ENCODE results near the gene EVI5.
"Not testable (repeated sequence)": the region's sequence is repeated elsewhere in the genome, so short reads cannot be mapped to it uniquely, and the experiment has no call there.

Gene EVI5

GRCh38 chr1:92747735-92748134 is 37.2 kb downstream of the EVI5 start:
- Mint-ChIP-seq H3K9me3 (no peaks in the 10 kb centered on the region), H3K27me3 (ENCODE audit: low read depth) (peaks cover 7% of the 10 kb centered on the region), H3K4me3 (no peak overlapping the region), H3K4me1 (ENCODE audit: low read depth) (no peaks in the 10 kb centered on the region), H3K36me3 (ENCODE audit: low read depth) (no peaks in the 10 kb centered on the region), H3K27ac (no peak overlapping the region)

- H3K4me3 Mint-ChIP-seq; H3K27me3 Mint-ChIP-seq (ENCODE audit: low read depth); H3K36me3 Mint-ChIP-seq (ENCODE audit: low read depth); H3K4me1 Mint-ChIP-seq (ENCODE audit: low read depth); H3K9me3 Mint-ChIP-seq; H3K27ac Mint-ChIP-seq: not testable (repeated sequence)
These were observed 38.7 kb downstream of the EVI5 start for GRCh38 chr1:92746255-92746654.

GRCh38 chr1:92743221-92743620 is 41.7 kb downstream of the EVI5 start:
- Mint-ChIP-seq H3K36me3 (ENCODE audit: low read depth) (no peaks in the 10 kb centered on the region), H3K9me3 (no peaks in the 10 kb centered on the region), H3K27me3 (ENCODE audit: low read depth) (peaks cover 4% of the 10 kb centered on the region), H3K4me1 (ENCODE audit: low read depth) (no peaks in the 10 kb centered on the region), H3K4me3 (no peak overlapping the region), H3K27ac (no peak overlapping the region)

GRCh38 chr1:92739669-92740524 is 45.0 kb downstream of the EVI5 start:
- Mint-ChIP-seq H3K36me3 (ENCODE audit: low read depth) (no peaks in the 10 kb centered on the region), H3K27ac (no peak overlapping the region), H3K27me3 (ENCODE audit: low read depth) (peaks cover 10% of the 10 kb centered on the region), H3K9me3 (no peaks in the 10 kb centered on the region), H3K4me3 (no peak overlapping the region), H3K4me1 (ENCODE audit: low read depth) (no peaks in the 10 kb centered on the region)

DNA sequence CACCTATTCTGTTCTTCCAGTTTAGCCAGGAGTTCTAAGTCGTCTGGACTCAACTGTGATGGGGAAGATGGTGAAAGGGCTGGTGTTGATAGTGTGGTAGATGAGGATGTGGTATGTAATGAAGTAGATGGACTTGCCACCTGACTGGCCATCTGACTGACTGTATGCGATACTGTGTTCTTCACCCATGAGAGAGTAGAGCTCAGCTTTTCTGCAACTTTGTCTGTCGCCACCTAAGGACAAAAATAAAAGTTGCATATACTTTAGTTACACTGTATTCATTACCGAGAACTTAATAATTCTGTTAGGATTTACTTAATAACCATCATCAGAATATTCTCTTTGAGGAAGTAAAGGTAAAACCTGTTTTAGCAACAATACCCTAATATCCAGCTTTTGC is 48.5 kb downstream of the EVI5 start:
- Mint-ChIP-seq H3K9me3 (no peaks in the 10 kb centered on the region), H3K4me3 (no peak overlapping the region), H3K27me3 (ENCODE audit: low read depth) (peaks cover 8% of the 10 kb centered on the region), H3K27ac (no peak overlapping the region), H3K36me3 (ENCODE audit: low read depth) (no peaks in the 10 kb centered on the region), H3K4me1 (ENCODE audit: low read depth) (no peaks in the 10 kb centered on the region)

DNA sequence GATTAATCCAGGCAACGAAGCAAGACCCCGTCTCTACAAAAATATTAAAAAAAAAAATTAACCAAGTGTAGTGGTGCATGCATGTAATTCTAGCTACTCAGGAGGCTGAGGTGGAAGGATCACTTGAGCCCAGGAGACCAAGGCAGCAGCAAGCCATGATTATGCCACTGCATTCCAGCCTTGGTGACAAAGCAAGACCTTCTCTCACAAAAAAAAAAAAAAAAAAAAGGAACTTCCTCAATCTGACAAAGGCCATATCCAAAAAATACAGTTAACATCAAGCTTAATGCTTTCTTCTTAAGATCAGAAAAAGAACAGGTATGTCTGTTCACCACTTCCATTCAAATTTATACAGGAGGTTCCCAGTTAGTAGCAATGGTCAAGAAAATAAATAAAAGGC is 54.4 kb downstream of the EVI5 start:
- Mint-ChIP-seq H3K4me1 (ENCODE audit: low read depth) (no peaks in the 10 kb centered on the region), H3K36me3 (ENCODE audit: low read depth) (no peaks in the 10 kb centered on the region), H3K27ac (no peak overlapping the region), H3K4me3 (no peak overlapping the region), H3K9me3 (no peaks in the 10 kb centered on the region), H3K27me3 (ENCODE audit: low read depth) (peaks cover 10% of the 10 kb centered on the region)

- H3K27ac Mint-ChIP-seq, result no peak overlapping the region
- H3K4me1 Mint-ChIP-seq (ENCODE audit: low read depth), result no peaks in the 10 kb centered on the region
- no peaks in the 10 kb centered on the region for H3K9me3 Mint-ChIP-seq
- H3K36me3 Mint-ChIP-seq (ENCODE audit: low read depth), result no peaks in the 10 kb centered on the region
- no peak overlapping the region for H3K4me3 Mint-ChIP-seq
- H3K27me3 Mint-ChIP-seq (ENCODE audit: low read depth), result peaks cover 6% of the 10 kb centered on the region
These were observed 56.2 kb downstream of the EVI5 start for GRCh38 chr1:92728697-92729096.

- H3K27me3 Mint-ChIP-seq (ENCODE audit: low read depth), result peaks cover 13% of the 10 kb centered on the region
These were observed 61.2 kb downstream of the EVI5 start for GRCh38 chr1:92723713-92724112.

DNA sequence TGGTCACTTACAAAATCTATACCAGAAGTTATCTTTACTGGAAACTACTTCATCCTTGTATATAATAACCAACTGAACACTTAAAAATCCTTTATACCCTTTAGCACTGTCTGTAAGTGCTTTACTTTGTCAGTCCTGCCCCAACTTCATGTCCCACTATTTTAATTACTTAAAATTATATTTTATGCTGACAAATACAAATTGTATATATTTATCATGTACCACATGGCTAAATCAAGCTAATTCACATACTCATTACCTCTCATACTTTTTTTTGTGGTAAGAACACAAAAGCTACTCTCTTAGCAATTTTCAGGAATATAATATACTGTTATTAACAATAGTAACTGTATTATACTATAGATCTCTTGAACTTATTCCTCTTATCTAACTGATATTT is 63.0 kb downstream of the EVI5 start:
- Mint-ChIP-seq H3K27ac (no peak overlapping the region), H3K36me3 (ENCODE audit: low read depth) (no peaks in the 10 kb centered on the region), H3K9me3 (no peaks in the 10 kb centered on the region), H3K27me3 (ENCODE audit: low read depth) (peaks cover 13% of the 10 kb centered on the region), H3K4me3 (no peak overlapping the region), H3K4me1 (ENCODE audit: low read depth) (no peaks in the 10 kb centered on the region)

More at GRCh38 chr1:92723713-92724112, 61.2 kb downstream of the EVI5 start:
- not testable (repeated sequence) for H3K27ac Mint-ChIP-seq; H3K36me3 Mint-ChIP-seq (ENCODE audit: low read depth); H3K9me3 Mint-ChIP-seq; H3K4me3 Mint-ChIP-seq; H3K4me1 Mint-ChIP-seq (ENCODE audit: low read depth)

DNA sequence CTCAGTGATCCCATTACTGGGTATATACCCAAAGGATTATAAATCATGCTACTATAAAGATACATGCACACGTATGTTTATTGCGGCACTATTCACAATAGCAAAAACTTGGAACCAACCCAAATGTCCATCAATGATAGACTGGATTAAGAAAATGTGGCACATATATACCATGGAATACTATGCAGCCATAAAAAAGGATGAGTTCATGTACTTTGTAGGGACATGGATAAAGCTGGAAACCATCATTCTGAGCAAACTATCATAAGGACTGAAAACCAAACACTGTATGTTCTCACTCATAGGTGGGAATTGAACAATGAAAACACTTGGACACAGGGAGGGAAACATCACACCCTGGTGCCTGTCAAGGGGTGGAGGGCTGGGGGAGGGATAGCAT is 63.8 kb downstream of the EVI5 start:
- H3K36me3 Mint-ChIP-seq (ENCODE audit: low read depth); H3K9me3 Mint-ChIP-seq; H3K27ac Mint-ChIP-seq; H3K4me3 Mint-ChIP-seq; H3K4me1 Mint-ChIP-seq (ENCODE audit: low read depth): not testable (repeated sequence)
- H3K27me3 Mint-ChIP-seq (ENCODE audit: low read depth), result peaks cover 12% of the 10 kb centered on the region

- H3K4me1 Mint-ChIP-seq (ENCODE audit: low read depth); H3K27me3 Mint-ChIP-seq (ENCODE audit: low read depth); H3K4me3 Mint-ChIP-seq; H3K27ac Mint-ChIP-seq; H3K36me3 Mint-ChIP-seq (ENCODE audit: low read depth); H3K9me3 Mint-ChIP-seq: not testable (repeated sequence)
These were observed 69.4 kb downstream of the EVI5 start for GRCh38 chr1:92715476-92715951.

DNA sequence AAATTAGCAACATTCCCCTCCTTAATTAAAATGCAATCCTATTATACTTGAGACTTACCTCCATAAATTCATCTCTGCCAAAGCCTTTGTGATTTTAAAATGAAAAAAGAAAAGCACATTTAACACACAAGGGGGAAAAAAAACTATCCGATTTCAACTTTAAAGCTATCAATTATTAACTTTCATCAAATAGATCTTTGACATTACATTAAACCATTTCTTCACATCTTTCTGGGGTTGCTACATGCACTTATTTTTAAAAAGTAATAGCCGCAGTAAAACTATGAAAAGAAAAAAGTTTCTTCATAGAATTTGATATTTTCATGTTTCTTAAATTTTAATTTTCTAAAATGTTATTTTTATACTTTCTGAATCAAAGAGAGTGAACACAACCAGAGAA is 71.0 kb downstream of the EVI5 start:
- Mint-ChIP-seq H3K9me3 (no peaks in the 10 kb centered on the region), H3K27ac (no peak overlapping the region), H3K4me3 (no peak overlapping the region), H3K4me1 (ENCODE audit: low read depth) (no peaks in the 10 kb centered on the region), H3K27me3 (ENCODE audit: low read depth) (peaks cover 3% of the 10 kb centered on the region), H3K36me3 (ENCODE audit: low read depth) (no peaks in the 10 kb centered on the region)

- Mint-ChIP-seq H3K9me3 (no peaks in the 10 kb centered on the region), H3K36me3 (ENCODE audit: low read depth) (no peaks in the 10 kb centered on the region), H3K4me1 (ENCODE audit: low read depth) (no peaks in the 10 kb centered on the region), H3K27me3 (ENCODE audit: low read depth) (peaks cover 3% of the 10 kb centered on the region), H3K4me3 (no peak overlapping the region), H3K27ac (no peak overlapping the region)
These were observed 73.3 kb downstream of the EVI5 start for GRCh38 chr1:92711473-92712165.

- no peak overlapping the region for H3K27ac Mint-ChIP-seq
- no peaks in the 10 kb centered on the region for H3K4me1 Mint-ChIP-seq (ENCODE audit: low read depth)
- H3K27me3 Mint-ChIP-seq (ENCODE audit: low read depth), result peaks cover 3% of the 10 kb centered on the region
- no peaks in the 10 kb centered on the region for H3K9me3 Mint-ChIP-seq
- no peak overlapping the region for H3K4me3 Mint-ChIP-seq
- no peaks in the 10 kb centered on the region for H3K36me3 Mint-ChIP-seq (ENCODE audit: low read depth)
These were observed 75.2 kb downstream of the EVI5 start for GRCh38 chr1:92709738-92710137.

- H3K9me3 Mint-ChIP-seq, result no peaks in the 10 kb centered on the region
- H3K36me3 Mint-ChIP-seq (ENCODE audit: low read depth), result no peaks in the 10 kb centered on the region
- H3K4me3 Mint-ChIP-seq, result no peak overlapping the region
- H3K27me3 Mint-ChIP-seq (ENCODE audit: low read depth), result peaks cover 3% of the 10 kb centered on the region
- no peaks in the 10 kb centered on the region for H3K4me1 Mint-ChIP-seq (ENCODE audit: low read depth)
- H3K27ac Mint-ChIP-seq, result no peak overlapping the region
These were observed 76.4 kb downstream of the EVI5 start for GRCh38 chr1:92708368-92708950.
